ENCODE results near the gene APOL4.
"Not testable (repeated sequence)": the region's sequence is repeated elsewhere in the genome, so short reads cannot be mapped to it uniquely, and the experiment has no call there.

APOL4 gene

DNA sequence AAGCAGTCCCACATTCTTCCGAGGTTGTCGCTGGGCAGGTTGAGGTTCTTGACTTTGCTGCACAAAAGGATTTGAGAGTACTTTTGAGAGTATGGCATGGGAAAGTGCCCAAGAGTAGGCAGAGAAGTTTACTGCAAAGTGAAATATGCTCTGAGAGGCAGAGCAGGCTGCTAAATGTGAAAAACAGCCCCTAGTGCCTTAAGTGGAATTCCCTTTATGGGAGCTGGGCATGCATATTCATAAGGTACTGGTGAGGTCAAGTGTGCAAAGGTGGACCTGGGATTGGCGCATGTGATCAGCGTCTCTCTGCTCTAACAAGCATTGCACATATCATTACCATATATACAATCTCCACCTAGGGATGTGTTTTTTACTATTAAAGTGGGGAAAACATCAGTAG is 12.0 kb upstream of the APOL4 start:
- H3K4me3 ChIP-seq: no peak overlapping the region
- no peak for DNase-seq (ENCODE audit: low spot score)
- TF ChIP-seq, protein P1, sequence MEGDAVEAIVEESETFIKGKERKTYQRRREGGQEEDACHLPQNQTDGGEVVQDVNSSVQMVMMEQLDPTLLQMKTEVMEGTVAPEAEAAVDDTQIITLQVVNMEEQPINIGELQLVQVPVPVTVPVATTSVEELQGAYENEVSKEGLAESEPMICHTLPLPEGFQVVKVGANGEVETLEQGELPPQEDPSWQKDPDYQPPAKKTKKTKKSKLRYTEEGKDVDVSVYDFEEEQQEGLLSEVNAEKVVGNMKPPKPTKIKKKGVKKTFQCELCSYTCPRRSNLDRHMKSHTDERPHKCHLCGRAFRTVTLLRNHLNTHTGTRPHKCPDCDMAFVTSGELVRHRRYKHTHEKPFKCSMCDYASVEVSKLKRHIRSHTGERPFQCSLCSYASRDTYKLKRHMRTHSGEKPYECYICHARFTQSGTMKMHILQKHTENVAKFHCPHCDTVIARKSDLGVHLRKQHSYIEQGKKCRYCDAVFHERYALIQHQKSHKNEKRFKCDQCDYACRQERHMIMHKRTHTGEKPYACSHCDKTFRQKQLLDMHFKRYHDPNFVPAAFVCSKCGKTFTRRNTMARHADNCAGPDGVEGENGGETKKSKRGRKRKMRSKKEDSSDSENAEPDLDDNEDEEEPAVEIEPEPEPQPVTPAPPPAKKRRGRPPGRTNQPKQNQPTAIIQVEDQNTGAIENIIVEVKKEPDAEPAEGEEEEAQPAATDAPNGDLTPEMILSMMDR (IDR thresholded peaks at IDR 0.05): no peak
- H3K27ac ChIP-seq: no peak overlapping the region

DNA sequence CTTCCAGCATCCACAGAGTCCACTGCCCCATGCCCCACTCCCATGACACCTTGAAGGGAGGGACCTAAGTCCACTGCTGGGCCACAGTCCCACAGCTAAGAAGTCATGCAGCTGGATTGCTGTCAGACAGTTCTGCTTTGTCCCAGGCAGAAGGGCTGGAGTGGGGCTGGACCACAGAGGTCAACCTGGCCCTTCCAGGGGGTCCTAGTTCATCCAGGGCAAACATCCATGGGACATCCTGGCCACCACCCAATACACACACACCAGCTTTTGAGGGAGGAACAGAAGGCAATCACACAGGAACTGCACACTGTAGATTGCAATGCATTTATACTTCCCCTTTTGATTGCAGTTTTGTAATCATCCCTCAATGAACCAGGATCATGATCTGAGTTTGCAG is 11.3 kb upstream of the APOL4 start:
- Histone ChIP-seq H3K27ac (no peak overlapping the region), H3K4me3 (no peak overlapping the region)
- TF ChIP-seq, protein P1 (IDR thresholded peaks at IDR 0.05): no peak
- DNase-seq (ENCODE audit: low spot score): no peak

DNA sequence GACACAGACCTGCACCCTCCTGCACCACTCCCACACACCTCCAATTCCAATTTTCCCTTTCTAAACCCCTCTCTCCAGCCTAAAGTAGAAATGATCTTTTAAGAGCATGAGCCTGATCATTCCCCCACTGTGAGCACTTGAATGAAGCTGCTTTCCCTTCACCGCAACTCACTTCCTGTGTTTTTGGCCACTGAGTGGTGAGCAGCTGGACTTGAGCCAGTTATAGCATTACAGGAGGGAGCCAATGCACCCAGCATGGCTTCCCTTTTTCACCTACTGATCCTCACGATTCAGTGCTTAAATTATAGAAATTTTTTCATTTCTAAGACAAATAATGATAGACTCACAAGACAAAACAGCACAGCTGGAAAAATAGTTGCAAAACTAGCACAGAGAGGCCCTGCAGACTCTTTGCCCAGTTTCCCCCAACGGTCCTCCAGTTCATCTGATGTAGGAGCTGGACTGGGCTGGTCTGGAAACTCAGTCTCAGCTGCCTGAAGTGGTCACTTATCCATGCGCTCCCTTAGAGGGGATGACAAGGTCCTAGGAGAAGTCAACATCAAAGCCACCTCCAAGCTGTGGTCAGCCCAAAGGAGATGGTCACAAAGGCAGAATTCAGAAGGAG is 9.7 kb upstream of the APOL4 start:
- H3K4me3 ChIP-seq: no peak overlapping the region
- H3K27ac ChIP-seq: no peak overlapping the region
- DNase-seq (ENCODE audit: low spot score): no peak
- TF ChIP-seq, protein P1 (IDR thresholded peaks at IDR 0.05): no peak

DNA sequence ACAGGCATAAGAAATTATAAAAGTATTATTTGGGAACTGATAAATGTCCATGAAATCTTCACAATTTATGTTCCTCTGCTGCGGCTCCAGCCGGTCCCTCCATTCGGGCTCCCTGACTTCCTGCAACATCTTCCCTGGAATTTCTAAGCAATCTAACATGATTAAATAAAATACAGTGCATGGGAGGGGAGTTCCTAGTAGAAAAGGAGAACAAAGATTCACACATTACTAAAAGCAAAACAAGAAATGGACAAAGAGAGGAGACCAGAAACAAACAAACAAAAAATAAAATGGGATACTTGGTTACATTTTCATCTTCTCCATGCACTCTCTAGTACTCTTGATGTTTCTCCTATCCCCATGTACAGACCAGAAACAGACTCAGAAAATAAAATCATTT is 8.6 kb upstream of the APOL4 start:
- no peak overlapping the region for H3K4me3 ChIP-seq
- H3K27ac ChIP-seq: no peak overlapping the region
- TF ChIP-seq, protein P1 (IDR thresholded peaks at IDR 0.05): no peak
- DNase-seq (ENCODE audit: low spot score): no peak

DNA sequence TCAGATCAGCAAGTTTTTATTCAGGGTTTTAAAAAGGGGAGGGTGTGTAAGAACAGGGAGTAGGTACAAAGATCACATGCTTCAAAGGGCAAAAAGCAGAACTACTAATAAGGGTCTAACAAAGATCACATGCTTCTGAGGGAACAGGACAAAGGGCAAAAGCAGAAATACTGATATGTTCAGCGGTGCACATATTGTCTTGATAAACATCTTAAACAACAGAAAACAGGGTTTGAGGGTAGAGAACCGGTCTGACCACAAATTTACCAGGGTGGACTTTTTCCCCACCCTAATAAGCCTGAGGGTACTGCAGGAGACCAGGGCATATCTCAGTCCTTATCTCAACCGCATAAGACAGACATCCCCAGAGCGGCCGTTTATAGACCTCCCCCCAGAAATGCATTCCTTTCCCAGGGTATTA is 7.9 kb upstream of the APOL4 start:
- not testable (repeated sequence) for DNase-seq (ENCODE audit: low spot score); H3K27ac ChIP-seq

DNA sequence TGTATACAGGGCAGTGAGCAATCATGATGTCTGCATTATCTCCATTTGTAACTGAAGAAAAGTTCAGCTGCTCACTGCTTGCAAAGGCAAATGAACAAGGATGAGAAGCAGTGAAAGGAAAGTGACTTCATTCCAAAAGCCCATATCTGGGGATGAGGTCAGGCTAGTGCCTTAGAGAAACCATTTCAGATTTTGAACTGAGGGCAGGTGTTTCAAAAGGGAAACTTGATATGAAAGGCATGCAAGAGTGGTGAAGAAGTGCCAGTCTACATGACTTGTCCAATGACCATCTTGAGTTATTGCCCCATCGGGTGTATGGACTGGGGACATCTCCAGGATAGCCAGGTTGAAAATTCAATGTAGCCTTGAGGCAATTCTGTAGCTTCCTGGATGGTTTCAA is 7.3 kb upstream of the APOL4 start:
- TF ChIP-seq, protein P1 (IDR thresholded peaks at IDR 0.05): no peak
- DNase-seq (ENCODE audit: low spot score): no peak
- no peak overlapping the region for H3K4me3 ChIP-seq
- peak overlapping the region in 1 of 2 donors; percentile 60 for H3K27ac ChIP-seq

More for the DNA sequence above, 7.9 kb upstream of the APOL4 start:
- not testable (repeated sequence) for H3K4me3 ChIP-seq

DNA sequence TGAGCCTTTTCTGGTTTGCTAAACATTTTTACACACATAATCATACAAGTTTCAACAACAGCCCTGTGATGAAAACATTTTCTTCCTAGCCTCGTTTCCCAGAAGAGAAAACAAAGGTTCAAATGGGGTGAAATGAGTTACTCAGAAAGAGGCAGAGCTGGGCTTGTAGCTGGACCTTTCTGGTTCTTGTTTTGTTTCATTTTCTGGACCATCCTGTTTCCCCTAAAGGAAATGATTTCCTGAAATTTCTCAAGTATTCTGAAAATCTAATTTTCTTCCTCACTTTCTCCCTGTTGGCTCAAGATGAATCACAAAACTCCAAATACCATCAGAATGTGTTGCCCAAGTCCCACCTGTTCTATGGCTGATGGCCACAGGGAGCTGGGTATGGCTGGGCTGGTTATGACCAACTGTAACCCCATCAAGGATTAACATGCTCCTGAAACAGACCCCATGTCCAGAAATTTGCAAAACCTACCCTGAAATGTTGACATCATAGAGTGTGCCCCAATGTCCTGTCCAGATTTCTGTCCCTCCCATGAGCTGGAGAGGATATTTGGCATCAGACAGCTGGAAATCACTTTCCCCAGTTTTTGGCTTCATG is 6.7 kb upstream of the APOL4 start:
- DNase-seq (ENCODE audit: low spot score): no peak
- TF ChIP-seq, protein P1 (IDR thresholded peaks at IDR 0.05): no peak
- Histone ChIP-seq H3K27ac (peak overlapping the region in 1 of 2 donors; percentile 60), H3K4me3 (no peak overlapping the region)

Measured in coronary artery (tissue), 2 donors.